GM12878 (cell line): ENCODE data around the gene PF4V1. TPM values are rescaled to one million over a fixed set of nuclear protein-coding genes. Genes with fewer than 3 reads are reported as not detected.

Experiments used
- ATAC-seq: fragments of 200-7000 bp; cut with Tn5 transposase; 3 replicates; pipeline ENCODE4 v1.9.1; 2020; ENCODE audit warnings: mild to moderate bottlenecking, moderate library complexity
- BruUV-seq: library from RNA; stranded (reverse); fragments of 400-500 nt; replicated peaks from 2 replicates; lab custom pipeline; 2021; lab: Mats Ljungman, UMichigan
- CTCF ChIA-PET: fragments of 300-600 bp; sonication (Branson Sonifier 250); formaldehyde crosslinking; extraction: SDS; loops from one replicate; lab custom pipeline; 2021; ENCODE audit warnings: inconsistent platforms; lab: Yijun Ruan, JAX
- POLR2A ChIA-PET: fragments of 350-600 bp; formaldehyde crosslinking; extraction: SDS; loops from one replicate; lab custom pipeline; 2021; ENCODE audit warnings: inconsistent platforms; lab: Charles Lee
- RAD21 ChIA-PET: fragments of 300-600 bp; sonication (Branson Sonifier 250); formaldehyde crosslinking; loops from one replicate; lab custom pipeline; 2023; ENCODE audit warnings: antibody characterized with exemption; ENCODE audit not compliant: unreplicated experiment; lab: Charles Lee
- SMC1A ChIA-PET: fragments of 300-600 bp; sonication (Branson Sonifier 250); formaldehyde crosslinking; loops from one replicate; lab custom pipeline; 2023; ENCODE audit not compliant: unreplicated experiment, uncharacterized antibody; lab: Charles Lee
- DNase-seq: peaks from one replicate; pipeline ENCODE4 v3.0.0-alpha.2; 2011; ENCODE audit warnings: low read depth, low spot score
- FAIRE-seq: peaks from 3 replicates; lab custom pipeline; 2011; peaks lifted over from hg19 to GRCh38; lab: Jason Lieb, UNC
- H2AFZ ChIP-seq: 2 replicates; pipeline ENCODE4 v1.6.0; 2011; ENCODE audit warnings: low read depth, low read length, control low read depth; ENCODE audit not compliant: control insufficient read depth
- H3K27ac ChIP-seq: 2 replicates; pipeline ENCODE4 v1.5.1; 2011; ENCODE audit warnings: control low read depth; ENCODE audit not compliant: control insufficient read depth, insufficient read depth
- H3K27me3 ChIP-seq, 2 experiments: replicated peaks in 1 of 2; 2 replicates each; pipeline versions ENCODE4 v1.6.0 to v1.6.1; 2011; ENCODE audit warnings: low read length in 1 of 2; ENCODE audit not compliant: control insufficient read depth in 2 of 2, insufficient read depth in 2 of 2
- H3K36me3 ChIP-seq, 2 experiments: 2 replicates each; pipeline ENCODE4 v1.5.1; 2011; ENCODE audit warnings: low read length in 1 of 2; ENCODE audit not compliant: control insufficient read depth in 2 of 2, insufficient read depth in 2 of 2
- H3K4me1 ChIP-seq: 2 replicates; pipeline ENCODE4 v1.6.1; 2011; ENCODE audit warnings: mild to moderate bottlenecking, low read length, moderate library complexity, mixed read lengths; ENCODE audit not compliant: control insufficient read depth, insufficient read depth
- H3K4me2 ChIP-seq: 2 replicates; pipeline ENCODE4 v1.6.0; 2011; ENCODE audit warnings: control low read depth; ENCODE audit not compliant: control insufficient read depth, insufficient read depth
- H3K4me3 ChIP-seq: fragments of 200-600 bp; sonication (generic); 2 replicates; pipeline ENCODE4 v1.5.1; 2016
- H3K79me2 ChIP-seq: 2 replicates; pipeline ENCODE4 v1.6.0; 2011; ENCODE audit warnings: low read length; ENCODE audit not compliant: control insufficient read depth, insufficient read depth
- H3K9ac ChIP-seq: 2 replicates; pipeline ENCODE4 v1.8.0; 2011; ENCODE audit warnings: low read length, control low read depth, mixed read lengths; ENCODE audit not compliant: control insufficient read depth, insufficient read depth
- H3K9me3 ChIP-seq: replicated peaks from 3 replicates; pipeline ENCODE4 v1.5.1; 2011; ENCODE audit warnings: mild to moderate bottlenecking, low read length; ENCODE audit not compliant: control insufficient read depth, insufficient read depth
- H4K20me1 ChIP-seq: 2 replicates; pipeline ENCODE4 v1.6.0; 2011; ENCODE audit not compliant: control insufficient read depth, insufficient read depth
- BCL11A ChIP-seq: IDR thresholded peaks from 2 replicates; pipeline ENCODE4 v1.6.1; 2011; ENCODE audit warnings: low read depth, low read length
- DPF2 ChIP-seq: fragments of 450-650 bp; IDR thresholded peaks from 2 replicates; pipeline ENCODE4 v1.6.1; 2017; ENCODE audit warnings: mild to moderate bottlenecking
- HDAC2 ChIP-seq: fragments of 200-600 bp; sonication (generic); IDR thresholded peaks from 2 replicates; pipeline ENCODE4 v1.6.1; 2017
- IKZF2 ChIP-seq, 2 experiments: fragments of 450-650 bp; IDR thresholded peaks; 2 replicates each; pipeline ENCODE4 v1.6.1; 2017; ENCODE audit warnings: mild to moderate bottlenecking in 2 of 2, moderate library complexity in 2 of 2
- NKRF ChIP-seq: fragments of 450-650 bp; conservative IDR thresholded peaks from 2 replicates; pipeline ENCODE4 v1.6.1; 2017; ENCODE audit warnings: mild to moderate bottlenecking, moderate library complexity
- POU2F2 ChIP-seq: IDR thresholded peaks from 3 replicates; pipeline ENCODE4 v1.6.1; 2011; ENCODE audit warnings: low read depth, mild to moderate bottlenecking, low read length, borderline replicate concordance
- STAT1 ChIP-seq: fragments of 450-650 bp; conservative IDR thresholded peaks from 2 replicates; pipeline ENCODE4 v1.6.1; 2014; ENCODE audit warnings: antibody characterized with exemption, mild to moderate bottlenecking
- ZBTB40 ChIP-seq: fragments of 450-650 bp; IDR thresholded peaks from 2 replicates; pipeline ENCODE4 v1.6.1; 2016; ENCODE audit warnings: mild to moderate bottlenecking, moderate library complexity, borderline replicate concordance
- ZNF217 ChIP-seq: fragments of 450-650 bp; IDR thresholded peaks from 2 replicates; pipeline ENCODE4 v1.6.1; 2017; ENCODE audit warnings: antibody characterized with exemption, mild to moderate bottlenecking
- WGBS: methylation state at CpG from one replicate; pipeline ENCODE4 v1.1.6; 2016; ENCODE audit warnings: low lambda C conversion rate; ENCODE audit not compliant: insufficient replicate concordance, insufficient coverage; ENCODE audit errors: missing lambda C conversion rate; 5-methylcytosine and 5-hydroxymethylcytosine counted together
- in situ Hi-C: fragments of 300-500 bp; cut with MboI; formaldehyde crosslinking; loops from 9 replicates; pipeline ENCODE4 v1.14.3; 2018; ENCODE audit warnings: mixed read lengths
- intact Hi-C: fragments of 100-400 bp; cut with micrococcal nuclease; formaldehyde crosslinking; loops from one replicate; pipeline ENCODE4 v1.14.2; 2022; ENCODE audit not compliant: unreplicated experiment
- polyA plus RNA-seq, 11 experiments: library from polyadenylated mRNA; depleted of rRNA in 4 of 11; unstranded in 6 of 11; stranded (reverse) in 5 of 11; fragments of >200 nt; fragmentation: Nextera tagmentation in 4 of 11; fragmentation: Illumina TruSeq in 1 of 11; extraction: Ambion mirVana in 4 of 11; extraction: Trizol in 1 of 11; gene quantifications; 1 replicate in 1 of 11; 2 replicates in 10 of 11; pipeline versions ENCODE4 v1.2.1 to v1.2.3, GENCODE V29; 2011 to 2016; ENCODE audit warnings: inconsistent platforms in 2 of 11, missing spikeins in 2 of 11, low read depth in 1 of 11
- total RNA-seq, 4 experiments: library from RNA; depleted of rRNA in 3 of 4; stranded (reverse); fragments of >200 nt in 3 of 4; fragmentation: Illumina TruSeq in 1 of 4; extraction: Trizol in 1 of 4; gene quantifications; 2 replicates each; pipeline versions ENCODE4 v1.2.1 to v1.2.3, GENCODE V29; 2013 to 2021
- TF ChIP-seq, protein P1 (sequence below): IDR thresholded peaks from 2 replicates; pipeline ENCODE4 v1.6.1; 2012; ENCODE audit warnings: low read depth, low read length, improper control_type of control experiment

The PF4V1 gene
- total and polyA plus RNA-seq, 10 of the 15 experiments (the other 5 are each of a cell fraction or from before 2014, with no cell fraction given) = not detected

GRCh38 chr4:73896416-73896815 lies 43.3 kb downstream of the PF4V1 start:
- SMC1A ChIA-PET = no interaction called here
- POLR2A ChIA-PET = no interaction called here
- H3K36me3 ChIP-seq = no peaks in the 10 kb centered on the region
- in situ Hi-C loops = no loop called here
- no peaks in the 10 kb centered on the region for H3K9me3 ChIP-seq
- H3K79me2 ChIP-seq = no peaks in the 10 kb centered on the region
- H3K4me1 ChIP-seq = no peaks in the 10 kb centered on the region
- H3K4me3 ChIP-seq = no peak overlapping the region
- RAD21 ChIA-PET = no interaction called here
- H3K9ac ChIP-seq = no peak overlapping the region
- H3K27ac ChIP-seq = no peak overlapping the region
- CTCF ChIA-PET = no interaction called here
- DNase-seq (no peak), ATAC-seq (no peak), FAIRE-seq (no peak)
- intact Hi-C loops = no loop called here
- 38% methylated on average over 2 of the region's 2 CpGs for WGBS
- TF ChIP-seq HDAC2 (no peak), IKZF2 (IDR thresholded peaks at IDR 0.05) (no peak), STAT1 (no peak), NKRF (no peak), ZNF217 (no peak), DPF2 (no peak), ZBTB40 (no peak), BCL11A (no peak), POU2F2 (no peak)
- TF ChIP-seq, protein P1, sequence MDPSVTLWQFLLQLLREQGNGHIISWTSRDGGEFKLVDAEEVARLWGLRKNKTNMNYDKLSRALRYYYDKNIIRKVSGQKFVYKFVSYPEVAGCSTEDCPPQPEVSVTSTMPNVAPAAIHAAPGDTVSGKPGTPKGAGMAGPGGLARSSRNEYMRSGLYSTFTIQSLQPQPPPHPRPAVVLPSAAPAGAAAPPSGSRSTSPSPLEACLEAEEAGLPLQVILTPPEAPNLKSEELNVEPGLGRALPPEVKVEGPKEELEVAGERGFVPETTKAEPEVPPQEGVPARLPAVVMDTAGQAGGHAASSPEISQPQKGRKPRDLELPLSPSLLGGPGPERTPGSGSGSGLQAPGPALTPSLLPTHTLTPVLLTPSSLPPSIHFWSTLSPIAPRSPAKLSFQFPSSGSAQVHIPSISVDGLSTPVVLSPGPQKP = no peak
- no peak overlapping the region for H2AFZ ChIP-seq
- no peak overlapping the region for H3K4me2 ChIP-seq
- BruUV-seq = no TSS peak
- no peaks in the 10 kb centered on the region for H4K20me1 ChIP-seq
- no peaks in the 10 kb centered on the region; a peak in 1 of 4 replicates for H3K27me3 ChIP-seq
